Measurements from ENCODE around the gene DYNC1LI1.

Gene DYNC1LI1

GRCh38 chr3:32570421-32571191, at the start of gene DYNC1LI1:
Gene DYNC1LI1 (minus strand): TSS chr3:32570858. CDS start chr3:32570770, 88 bp downstream.
- DNase-seq: peak; percentile 96

GRCh38 chr3:32619395-32619794, 48.7 kb upstream of the DYNC1LI1 start:
- no peak for DNase-seq

- DNase-seq: no peak
These were observed 45.8 kb upstream of the DYNC1LI1 start for GRCh38 chr3:32616267-32616962.

- no peak for DNase-seq
These were observed 44.3 kb upstream of the DYNC1LI1 start for GRCh38 chr3:32614956-32615355.

GRCh38 chr3:32613183-32613582, 42.5 kb upstream of the DYNC1LI1 start:
- no peak for DNase-seq

- no peak for DNase-seq
These were observed 41.9 kb upstream of the DYNC1LI1 start for GRCh38 chr3:32612547-32612946.

- no peak for DNase-seq
These were observed 36.9 kb upstream of the DYNC1LI1 start for GRCh38 chr3:32607522-32607921.

GRCh38 chr3:32606960-32607359, 36.3 kb upstream of the DYNC1LI1 start:
- DNase-seq: no peak

GRCh38 chr3:32606277-32606676, 35.6 kb upstream of the DYNC1LI1 start:
- DNase-seq: no peak

GRCh38 chr3:32603064-32603463, 32.4 kb upstream of the DYNC1LI1 start:
- no peak for DNase-seq

- no peak for DNase-seq
These were observed 31.5 kb upstream of the DYNC1LI1 start for GRCh38 chr3:32602206-32602605.

- no peak for DNase-seq
These were observed 31.1 kb upstream of the DYNC1LI1 start for GRCh38 chr3:32601722-32602121.

- no peak for DNase-seq
These were observed 27.0 kb upstream of the DYNC1LI1 start for GRCh38 chr3:32597656-32598055.

GRCh38 chr3:32596909-32597369, 26.3 kb upstream of the DYNC1LI1 start:
- no peak for DNase-seq

GRCh38 chr3:32596282-32596908, 25.7 kb upstream of the DYNC1LI1 start:
- DNase-seq: no peak

GRCh38 chr3:32595323-32595722, 24.7 kb upstream of the DYNC1LI1 start:
- DNase-seq: no peak

GRCh38 chr3:32593903-32594525, 23.4 kb upstream of the DYNC1LI1 start:
- no peak for DNase-seq

GRCh38 chr3:32592696-32593353, 22.2 kb upstream of the DYNC1LI1 start:
- DNase-seq: no peak

- no peak for DNase-seq
These were observed 21.4 kb upstream of the DYNC1LI1 start for GRCh38 chr3:32592011-32592410.

GRCh38 chr3:32591186-32591585, 20.5 kb upstream of the DYNC1LI1 start:
- no peak for DNase-seq

- no peak for DNase-seq
These were observed 15.7 kb upstream of the DYNC1LI1 start for GRCh38 chr3:32586356-32586755.

GRCh38 chr3:32584660-32585059, 14.0 kb upstream of the DYNC1LI1 start:
- DNase-seq: no peak

- no peak for DNase-seq
These were observed 13.1 kb upstream of the DYNC1LI1 start for GRCh38 chr3:32583708-32584107.
